H1 (cell line): ENCODE data around the gene URAD. TPM values are rescaled to one million over a fixed set of nuclear protein-coding genes. Genes with fewer than 3 reads are reported as not detected.

Experiments
- CTCF ChIA-PET: fragments of 300-600 bp; sonication (Branson Sonifier 250); formaldehyde crosslinking; loops from one replicate; lab custom pipeline; 2021; ENCODE audit not compliant: partially characterized antibody; lab: Charles Lee
- POLR2A ChIA-PET: fragments of 300-600 bp; sonication (Branson Sonifier 250); formaldehyde crosslinking; loops from one replicate; lab custom pipeline; 2021; ENCODE audit warnings: inconsistent platforms; ENCODE audit not compliant: partially characterized antibody; lab: Charles Lee
- DNase-seq, 2 experiments: peaks; one replicate each; pipeline versions ENCODE4 v3.0.0 to v3.0.0-alpha.2; 2010 to 2022; ENCODE audit warnings: low spot score in 2 of 2, low read depth in 1 of 2, mixed read lengths in 1 of 2
- FAIRE-seq: peaks from 2 replicates; lab custom pipeline; 2011; peaks lifted over from hg19 to GRCh38; lab: Jason Lieb, UNC
- H2AFZ ChIP-seq: 2 replicates; pipeline ENCODE4 v1.8.1; 2012; ENCODE audit warnings: low read length, inconsistent platforms
- H2AK5ac ChIP-seq: 2 replicates; pipeline ENCODE4 v1.6.1; 2013; ENCODE audit warnings: low read depth, low read length
- H2BK120ac ChIP-seq: replicated peaks from 2 replicates; pipeline ENCODE3; 2013; ENCODE audit warnings: low read depth, low read length, inconsistent platforms
- H2BK12ac ChIP-seq: 2 replicates; pipeline ENCODE4 v1.6.1; 2013; ENCODE audit warnings: low read depth, low read length
- H2BK15ac ChIP-seq: 2 replicates; pipeline ENCODE4 v1.6.1; 2013; ENCODE audit warnings: low read length
- H2BK20ac ChIP-seq: 2 replicates; pipeline ENCODE4 v1.6.1; 2013; ENCODE audit warnings: low read length
- H2BK5ac ChIP-seq: 2 replicates; pipeline ENCODE4 v1.6.1; 2013; ENCODE audit warnings: low read depth, low read length
- H3K14ac ChIP-seq: 2 replicates; pipeline ENCODE4 v1.6.1; 2013; ENCODE audit warnings: inconsistent platforms; ENCODE audit not compliant: insufficient read length
- H3K18ac ChIP-seq: 2 replicates; pipeline ENCODE4 v1.6.1; 2013; ENCODE audit warnings: low read length; ENCODE audit errors: extremely low read depth
- H3K23ac ChIP-seq: 2 replicates; pipeline ENCODE4 v1.6.1; 2013; ENCODE audit warnings: inconsistent platforms; ENCODE audit not compliant: insufficient read length
- H3K23me2 ChIP-seq: 2 replicates; pipeline ENCODE4 v1.6.1; 2013; ENCODE audit warnings: low read depth, low read length
- H3K27ac ChIP-seq: 2 replicates; pipeline ENCODE4 v1.6.1; 2011; ENCODE audit warnings: low read depth, low read length, inconsistent platforms
- H3K27me3 ChIP-seq, 4 experiments: replicated peaks in 1 of 4; 1 replicate in 1 of 4; 2 replicates in 3 of 4; pipeline versions ENCODE4 v1.6.1 to v1.8.1; 2011 to 2013; ENCODE audit warnings: low read length in 3 of 4, mild to moderate bottlenecking in 3 of 4, inconsistent platforms in 2 of 4, mixed read lengths in 2 of 4, moderate library complexity in 1 of 4; ENCODE audit not compliant: control insufficient read depth in 3 of 4, insufficient read depth in 3 of 4; ENCODE audit errors: extremely low read depth in 1 of 4
- H3K36me3 ChIP-seq, 4 experiments: 2 replicates each; pipeline versions ENCODE4 v1.6.1 to v1.8.1; 2011 to 2013; ENCODE audit warnings: mild to moderate bottlenecking in 4 of 4, low read length in 3 of 4, moderate library complexity in 2 of 4, control low read depth in 1 of 4, inconsistent platforms in 1 of 4; ENCODE audit not compliant: insufficient read depth in 4 of 4, control insufficient read depth in 2 of 4
- H3K4ac ChIP-seq: replicated peaks from 2 replicates; pipeline ENCODE3; 2013; ENCODE audit warnings: low read length, low read depth, mixed read lengths, inconsistent platforms; ENCODE audit not compliant: insufficient read length
- H3K4me1 ChIP-seq, 4 experiments: replicated peaks in 1 of 4; 1 replicate in 1 of 4; 2 replicates in 3 of 4; pipeline versions ENCODE4 v1.6.1 to v1.8.1; 2011 to 2013; ENCODE audit warnings: low read length in 3 of 4, inconsistent platforms in 2 of 4, mixed read lengths in 1 of 4; ENCODE audit not compliant: insufficient read depth in 4 of 4, control insufficient read depth in 3 of 4
- H3K4me2 ChIP-seq, 2 experiments: 2 replicates each; pipeline versions ENCODE4 v1.6.1 to v1.8.1; 2011 to 2013; ENCODE audit warnings: low read depth in 2 of 2, low read length in 2 of 2, control low read depth in 1 of 2, inconsistent platforms in 1 of 2, mild to moderate bottlenecking in 1 of 2; ENCODE audit not compliant: insufficient read depth in 1 of 2
- H3K4me3 ChIP-seq, 4 experiments: fragments of 200-600, 300-600 bp in 1 of 4; sonication (generic), shearing (Covaris generic), sonication (Bioruptor Twin) in 1 of 4; 2 replicates each; pipeline versions ENCODE4 v1.5.1 to v1.8.1; 2011 to 2016; ENCODE audit warnings: low read length in 4 of 4, low read depth in 3 of 4, control low read depth in 2 of 4, inconsistent platforms in 2 of 4, mild to moderate bottlenecking in 2 of 4, mixed read lengths in 1 of 4, moderate library complexity in 1 of 4; ENCODE audit not compliant: insufficient read depth in 2 of 4; ENCODE audit errors: extremely low read depth in 1 of 4
- H3K56ac ChIP-seq: replicated peaks from 2 replicates; pipeline ENCODE3; 2013; ENCODE audit warnings: low read depth, mild to moderate bottlenecking, mixed read lengths, low read length, inconsistent platforms; ENCODE audit not compliant: insufficient read length
- H3K79me1 ChIP-seq: 2 replicates; pipeline ENCODE4 v1.6.1; 2013; ENCODE audit warnings: low read depth, low read length, control low read depth
- H3K79me2 ChIP-seq, 2 experiments: 2 replicates each; pipeline versions ENCODE4 v1.6.1 to v1.8.1; 2012 to 2013; ENCODE audit warnings: low read length in 2 of 2, mild to moderate bottlenecking in 2 of 2, inconsistent platforms in 1 of 2; ENCODE audit not compliant: insufficient read depth in 2 of 2, control insufficient read depth in 1 of 2
- H3K9ac ChIP-seq, 4 experiments: replicated peaks in 1 of 4; 1 replicate in 1 of 4; 2 replicates in 3 of 4; pipeline versions ENCODE4 v1.6.1 to v1.8.1; 2011 to 2013; ENCODE audit warnings: low read depth in 3 of 4, low read length in 3 of 4, control low read depth in 2 of 4, mild to moderate bottlenecking in 2 of 4, moderate library complexity in 2 of 4, inconsistent platforms in 1 of 4; ENCODE audit errors: extremely low read depth in 1 of 4
- H3K9me3 ChIP-seq, 2 experiments: 2 replicates each; pipeline versions ENCODE4 v1.6.1 to v1.8.1; 2012 to 2013; ENCODE audit warnings: mild to moderate bottlenecking in 2 of 2, moderate library complexity in 2 of 2, control low read depth in 1 of 2, inconsistent platforms in 1 of 2, low read depth in 1 of 2, low read length in 1 of 2, mixed read lengths in 1 of 2; ENCODE audit not compliant: insufficient read depth in 2 of 2
- H4K20me1 ChIP-seq, 2 experiments: replicated peaks in 1 of 2; 2 replicates each; pipeline versions ENCODE3 to v1.8.1; 2011 to 2013; ENCODE audit warnings: inconsistent platforms in 2 of 2, low read length in 2 of 2, mild to moderate bottlenecking in 1 of 2; ENCODE audit not compliant: insufficient read depth in 2 of 2, control insufficient read depth in 1 of 2
- H4K5ac ChIP-seq: 2 replicates; pipeline ENCODE4 v1.6.1; 2013; ENCODE audit warnings: low read length, low read depth, mixed read lengths, inconsistent platforms; ENCODE audit not compliant: insufficient read length
- H4K8ac ChIP-seq: 2 replicates; pipeline ENCODE4 v1.8.0; 2013; ENCODE audit warnings: mild to moderate bottlenecking, moderate library complexity, low read length, inconsistent platforms; ENCODE audit not compliant: insufficient read depth; ENCODE audit errors: extremely low read depth
- H4K91ac ChIP-seq: replicated peaks from 2 replicates; pipeline ENCODE3; 2013; ENCODE audit warnings: low read length, mixed read lengths, inconsistent platforms; ENCODE audit not compliant: insufficient read length
- KDM1A ChIP-seq: fragments of 200-600, 300-600 bp; sonication (generic); IDR thresholded peaks from 2 replicates; pipeline ENCODE4 v1.7.1; 2016; ENCODE audit warnings: mild to moderate bottlenecking, low read length, borderline replicate concordance
- USF2 ChIP-seq: IDR thresholded peaks from 2 replicates; pipeline ENCODE4 v1.6.1; 2011; ENCODE audit warnings: low read length, improper control_type of control experiment
- WGBS, 2 experiments: shearing (Covaris generic) in 1 of 2; methylation state at CpG; one replicate each; pipeline versions ENCODE4 v1.1.6 to v1.1.7; 2013 to 2015; ENCODE audit warnings: low lambda C conversion rate in 2 of 2, mixed read lengths in 2 of 2, inconsistent platforms in 1 of 2, low coverage in 1 of 2, missing lambda C conversion rate in 1 of 2; ENCODE audit not compliant: insufficient replicate concordance in 2 of 2, insufficient coverage in 1 of 2, insufficient read length in 1 of 2; ENCODE audit errors: extremely low coverage in 1 of 2, missing lambda C conversion rate in 1 of 2; 5-methylcytosine and 5-hydroxymethylcytosine counted together
- polyA plus RNA-seq, 7 experiments: library from polyadenylated mRNA; depleted of rRNA in 3 of 7; stranded (reverse) in 5 of 7; unstranded in 2 of 7; fragments of >200 nt in 5 of 7; fragments of 200-250 nt in 2 of 7; gene quantifications; 1 replicate in 5 of 7; 2 replicates in 1 of 7; 4 replicates in 1 of 7; pipeline versions ENCODE4 v1.2.1 to v1.2.3, GENCODE V29; 2011 to 2013; ENCODE audit warnings: missing spikeins in 2 of 7, mixed read lengths in 2 of 7
- total RNA-seq: library from RNA; stranded (reverse); fragmentation: NEBNext Ultra II Directional; extraction: Animal tissue kit (Norgen Biotek cat#: 25700); gene quantifications from 2 replicates; pipeline ENCODE4 v1.2.1, GENCODE V29; 2021

Gene URAD
- total and polyA plus RNA-seq, 2 of the 8 experiments (the other 6 are each of a cell fraction or from before 2014, with no cell fraction given), result not detected

- Histone ChIP-seq H3K36me3 (no peaks in the 10 kb centered on the region), H3K4ac (no peak overlapping the region), H3K27ac (no peak overlapping the region), H3K23ac (no peak overlapping the region), H3K18ac (no peak overlapping the region), H2BK20ac (no peak overlapping the region), H2BK15ac (no peak overlapping the region), H3K56ac (no peak overlapping the region), H2BK120ac (no peak overlapping the region), H2AK5ac (no peak overlapping the region), H3K4me3 (no peak overlapping the region), H3K79me2 (no peaks in the 10 kb centered on the region), H3K4me2 (no peak overlapping the region), H4K8ac (no peak overlapping the region), H3K27me3 (no peaks in the 10 kb centered on the region), H2BK5ac (no peak overlapping the region), H3K4me1 (no peaks in the 10 kb centered on the region; a peak in 1 of 7 replicates), H3K14ac (no peak overlapping the region), H3K9ac (no peak overlapping the region), H4K91ac (no peak overlapping the region), H3K9me3 (no peaks in the 10 kb centered on the region), H2AFZ (no peak overlapping the region), H3K79me1 (no peaks in the 10 kb centered on the region), H4K20me1 (no peaks in the 10 kb centered on the region), H3K23me2 (no peaks in the 10 kb centered on the region), H4K5ac (no peak overlapping the region), H2BK12ac (no peak overlapping the region)
- POLR2A ChIA-PET, result no interaction called here
- CTCF ChIA-PET, result interaction anchor here (1.2 kb wide), 2 partner anchors 10 to 30 kb away, joined by 4 read pairs; no protein-coding TSS in a partner anchor
- DNase-seq (no peak), FAIRE-seq (no peak)
- WGBS, 2 experiments, result 84% methylated on average over 1 of the region's 1 CpG; no CpG with 5 or more reads in 1 of the 2 experiments
- TF ChIP-seq USF2, result no peak
- 0 out of 2 replicates have a peak, but pooled peaks have one; percentile 15 for TF ChIP-seq KDM1A
Observed at GRCh38 chr13:28013482-28013881, 25.0 kb upstream of the URAD start.
